ENCODE measurements around the gene STMN3.

STMN3 gene

GRCh38 chr20:63686492-63687321, 33.5 kb upstream of the STMN3 start:
- Mint-ChIP-seq H3K4me1 (peaks cover 11% of the 10 kb centered on the region), H3K27ac (no peak overlapping the region), H3K9me3 (no peaks in the 10 kb centered on the region), H3K36me3 (peaks cover 8% of the 10 kb centered on the region), H3K4me3 (no peak overlapping the region)
- DNase-seq (ENCODE audit: low spot score in 2 of 2) (no peak), ATAC-seq (peak; percentile 38)

- Mint-ChIP-seq H3K4me3 (no peak overlapping the region), H3K4me1 (peaks cover 6% of the 10 kb centered on the region), H3K27ac (no peak overlapping the region), H3K36me3 (peaks cover 2% of the 10 kb centered on the region), H3K9me3 (no peaks in the 10 kb centered on the region)
- DNase-seq (ENCODE audit: low spot score in 2 of 2) (no peak), ATAC-seq (no peak)
Measured at GRCh38 chr20:63686094-63686491, 32.9 kb upstream of the STMN3 start.

GRCh38 chr20:63685269-63686026, 32.2 kb upstream of the STMN3 start:
- H3K27ac Mint-ChIP-seq: no peak overlapping the region
- no peak overlapping the region for H3K4me3 Mint-ChIP-seq
- H3K36me3 Mint-ChIP-seq: no peaks in the 10 kb centered on the region
- no peaks in the 10 kb centered on the region for H3K9me3 Mint-ChIP-seq
- H3K4me1 Mint-ChIP-seq: peaks cover 6% of the 10 kb centered on the region
- DNase-seq (ENCODE audit: low spot score in 2 of 2) (no peak), ATAC-seq (no peak)

GRCh38 chr20:63682384-63683139, 29.3 kb upstream of the STMN3 start:
- Mint-ChIP-seq H3K27ac (no peak overlapping the region), H3K9me3 (no peaks in the 10 kb centered on the region), H3K4me1 (peaks cover 6% of the 10 kb centered on the region), H3K36me3 (peaks cover 11% of the 10 kb centered on the region), H3K4me3 (no peak overlapping the region)
- peak; percentile 80 for ATAC-seq
- DNase-seq (ENCODE audit: low spot score in 2 of 2): no peak

GRCh38 chr20:63681609-63682142, 28.5 kb upstream of the STMN3 start:
- DNase-seq (ENCODE audit: low spot score in 2 of 2): no peak
- Mint-ChIP-seq H3K36me3 (peaks cover 19% of the 10 kb centered on the region), H3K4me1 (peaks cover 6% of the 10 kb centered on the region), H3K9me3 (no peaks in the 10 kb centered on the region), H3K27ac (no peak overlapping the region), H3K4me3 (no peak overlapping the region)
- ATAC-seq: no peak

GRCh38 chr20:63680857-63681608, 27.8 kb upstream of the STMN3 start:
- no peak for ATAC-seq
- H3K4me3 Mint-ChIP-seq: no peak overlapping the region
- peaks cover 24% of the 10 kb centered on the region for H3K36me3 Mint-ChIP-seq
- no peaks in the 10 kb centered on the region for H3K9me3 Mint-ChIP-seq
- no peak overlapping the region for H3K27ac Mint-ChIP-seq
- peaks cover 6% of the 10 kb centered on the region for H3K4me1 Mint-ChIP-seq
- DNase-seq (ENCODE audit: low spot score in 2 of 2): no peak

- peaks cover 6% of the 10 kb centered on the region for H3K4me1 Mint-ChIP-seq
- peaks cover 30% of the 10 kb centered on the region for H3K36me3 Mint-ChIP-seq
- no peak overlapping the region for H3K4me3 Mint-ChIP-seq
- no peaks in the 10 kb centered on the region for H3K9me3 Mint-ChIP-seq
- ATAC-seq (no peak), DNase-seq (ENCODE audit: low spot score in 2 of 2) (no peak)
- H3K27ac Mint-ChIP-seq: no peak overlapping the region
Measured at GRCh38 chr20:63680427-63680826, 27.2 kb upstream of the STMN3 start.

- Mint-ChIP-seq H3K27ac (peak overlapping the region; percentile 14), H3K36me3 (peaks cover 34% of the 10 kb centered on the region), H3K4me1 (peaks cover 6% of the 10 kb centered on the region), H3K4me3 (no peak overlapping the region), H3K9me3 (no peaks in the 10 kb centered on the region)
- ATAC-seq (no peak), DNase-seq (ENCODE audit: low spot score in 2 of 2) (no peak)
Measured at GRCh38 chr20:63679799-63680305, 26.6 kb upstream of the STMN3 start.

GRCh38 chr20:63678667-63679465, 25.6 kb upstream of the STMN3 start:
- ATAC-seq (no peak), DNase-seq (ENCODE audit: low spot score in 2 of 2) (no peak)
- Mint-ChIP-seq H3K4me1 (peaks cover 6% of the 10 kb centered on the region), H3K4me3 (no peak overlapping the region), H3K27ac (peak overlapping the region; percentile 14), H3K36me3 (peaks cover 44% of the 10 kb centered on the region), H3K9me3 (no peaks in the 10 kb centered on the region)

- Mint-ChIP-seq H3K36me3 (peaks cover 45% of the 10 kb centered on the region), H3K4me3 (no peak overlapping the region), H3K4me1 (peaks cover 6% of the 10 kb centered on the region), H3K9me3 (no peaks in the 10 kb centered on the region), H3K27ac (no peak overlapping the region)
- no peak for ATAC-seq
- no peak for DNase-seq (ENCODE audit: low spot score in 2 of 2)
Measured at GRCh38 chr20:63678071-63678470, 24.8 kb upstream of the STMN3 start.

GRCh38 chr20:63675681-63676368, 22.6 kb upstream of the STMN3 start:
- H3K27ac Mint-ChIP-seq: no peak overlapping the region
- peaks cover 45% of the 10 kb centered on the region for H3K36me3 Mint-ChIP-seq
- H3K4me1 Mint-ChIP-seq: no peaks in the 10 kb centered on the region
- DNase-seq (ENCODE audit: low spot score in 2 of 2) (no peak), ATAC-seq (no peak)
- H3K4me3 Mint-ChIP-seq: no peak overlapping the region
- H3K9me3 Mint-ChIP-seq: no peaks in the 10 kb centered on the region

- Mint-ChIP-seq H3K9me3 (no peaks in the 10 kb centered on the region), H3K4me1 (no peaks in the 10 kb centered on the region), H3K36me3 (peaks cover 57% of the 10 kb centered on the region), H3K27ac (no peak overlapping the region), H3K4me3 (no peak overlapping the region)
- ATAC-seq (peak; percentile 31), DNase-seq (ENCODE audit: low spot score in 2 of 2) (no peak)
Measured at GRCh38 chr20:63673951-63674350, 20.7 kb upstream of the STMN3 start.

- ATAC-seq (no peak), DNase-seq (ENCODE audit: low spot score in 2 of 2) (no peak)
- H3K9me3 Mint-ChIP-seq: no peaks in the 10 kb centered on the region
- H3K36me3 Mint-ChIP-seq: peaks cover 58% of the 10 kb centered on the region
- no peak overlapping the region for H3K4me3 Mint-ChIP-seq
- H3K27ac Mint-ChIP-seq: no peak overlapping the region
- H3K4me1 Mint-ChIP-seq: peaks cover 5% of the 10 kb centered on the region
Measured at GRCh38 chr20:63672666-63673065, 19.4 kb upstream of the STMN3 start.

All from stimulated activated effector memory CD8-positive, alpha-beta T cell treated with anti-CD3 and anti-CD28 coated beads, Interleukin-12 subunit alpha, Interleukin-12 subunit beta, amount 100 ng/mL, for 72 hours (primary cell).